ENCODE results near the gene PYGM. TPM values are rescaled to one million over a fixed set of nuclear protein-coding genes. Genes with fewer than 3 reads are reported as not detected.

Gene PYGM
- total and polyA plus RNA-seq, 9 donors: 0.24 to 12.0 (median 3.1) TPM

DNA sequence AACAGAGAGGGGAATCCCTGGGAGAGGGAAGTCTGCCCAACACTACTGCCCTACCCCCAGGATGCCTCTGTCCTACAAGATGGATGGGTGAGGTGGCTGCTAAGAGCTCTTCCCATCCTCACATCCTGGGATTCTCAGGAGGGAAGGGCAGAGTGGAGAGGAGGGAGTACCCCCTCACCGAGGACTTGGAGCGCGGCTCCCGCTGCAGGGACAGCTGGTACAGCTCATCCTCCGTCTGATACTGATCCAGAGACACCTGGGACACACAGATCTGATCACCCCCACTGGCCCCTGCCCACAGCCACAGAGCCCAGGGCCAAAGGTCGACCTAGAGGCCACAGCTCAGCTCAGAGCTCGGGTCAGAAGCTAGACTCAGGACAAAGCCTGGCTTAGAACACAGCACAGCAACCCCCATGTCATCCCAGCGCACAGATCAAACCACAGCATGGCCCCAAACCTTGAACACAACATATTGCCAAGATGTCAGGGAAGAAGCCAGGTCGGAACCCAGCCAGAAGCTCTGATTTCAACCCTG is 24.0 kb downstream of the PYGM start:
- 79 to 87% (median 82%) methylated on average over 9 of the region's 9 CpGs for WGBS, 3 donors
- no peak for TF ChIP-seq CTCF (IDR thresholded peaks at IDR 0.05)
- TF ChIP-seq POLR2A (IDR thresholded peaks at IDR 0.05): no peak
- TF ChIP-seq EP300 (IDR thresholded peaks at IDR 0.05): no peak
- Histone ChIP-seq H3K27me3 (no peaks in the 10 kb centered on the region), H3K4me3 (no peak overlapping the region), H3K36me3 (no peaks in the 10 kb centered on the region), H3K4me1 (ENCODE audit: insufficient read depth) (no peaks in the 10 kb centered on the region), H3K9me3 (no peaks in the 10 kb centered on the region), H3K27ac (no peak overlapping the region)
- DNase-seq: no peak
- intact Hi-C loops (cut with DNase I): no loop called here

- 73 to 79% (median 79%) methylated on average over 23 of the region's 23 CpGs for WGBS, 3 donors
- H3K9me3 ChIP-seq: no peaks in the 10 kb centered on the region
- DNase-seq: no peak
- no peak overlapping the region for H3K4me3 ChIP-seq
- H3K27me3 ChIP-seq: no peaks in the 10 kb centered on the region
- no peak for TF ChIP-seq CTCF (IDR thresholded peaks at IDR 0.05)
- intact Hi-C loops (cut with DNase I): no loop called here
- no peaks in the 10 kb centered on the region for H3K36me3 ChIP-seq
- H3K4me1 ChIP-seq (ENCODE audit: insufficient read depth): no peaks in the 10 kb centered on the region
- H3K27ac ChIP-seq: no peak overlapping the region
Measured at GRCh38 chr11:64734811-64735724, 24.7 kb downstream of the PYGM start.

DNA sequence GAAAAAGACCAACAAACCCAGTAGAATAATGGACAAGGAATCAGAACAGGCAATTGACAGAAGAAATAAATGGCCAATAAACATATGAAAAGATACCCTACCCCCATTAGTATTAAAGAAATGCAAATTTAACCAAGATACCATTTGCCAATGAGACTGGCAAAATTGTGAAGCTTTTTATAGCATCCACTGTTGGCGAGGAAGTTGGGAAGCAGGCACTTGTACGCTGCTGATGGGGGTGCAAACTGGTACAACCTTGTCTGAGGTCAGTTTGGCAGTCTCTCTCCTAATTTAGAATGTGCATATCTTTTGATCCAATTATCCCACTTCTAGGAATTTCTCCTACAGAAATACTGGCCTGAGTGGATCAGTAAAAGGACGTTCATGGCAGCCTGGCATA is 28.2 kb downstream of the PYGM start:
- H3K4me3 ChIP-seq: no peak overlapping the region

GRCh38 chr11:64729851-64730382 is 29.9 kb downstream of the PYGM start:
- H3K27ac ChIP-seq: no peak overlapping the region
- intact Hi-C loops (cut with DNase I): no loop called here
- peak in 1 of 5 donors; percentile 18 for DNase-seq
- H3K9me3 ChIP-seq: no peaks in the 10 kb centered on the region
- TF ChIP-seq POLR2A (IDR thresholded peaks at IDR 0.05) (no peak), EP300 (IDR thresholded peaks at IDR 0.05) (no peak), CTCF (IDR thresholded peaks at IDR 0.05) (no peak)
- no peak overlapping the region for H3K4me3 ChIP-seq
- H3K36me3 ChIP-seq: no peaks in the 10 kb centered on the region
- no peaks in the 10 kb centered on the region for H3K4me1 ChIP-seq (ENCODE audit: insufficient read depth)
- 29 to 39% (median 34%) methylated on average over 21 of the region's 21 CpGs for WGBS, 3 donors
- no peaks in the 10 kb centered on the region for H3K27me3 ChIP-seq

More for the DNA sequence above, 28.2 kb downstream of the PYGM start:
- no peak for TF ChIP-seq POLR2A (IDR thresholded peaks at IDR 0.05)
- TF ChIP-seq CTCF (IDR thresholded peaks at IDR 0.05): no peak
- TF ChIP-seq EP300 (IDR thresholded peaks at IDR 0.05): no peak
- no peak overlapping the region for H3K27ac ChIP-seq
- H3K4me1 ChIP-seq (ENCODE audit: insufficient read depth): no peaks in the 10 kb centered on the region
- no peak for DNase-seq
- WGBS, 3 donors: 91 to 96% (median 95%) methylated on average over 3 of the region's 3 CpGs
- no peaks in the 10 kb centered on the region for H3K27me3 ChIP-seq
- intact Hi-C loops (cut with DNase I): no loop called here
- H3K36me3 ChIP-seq: no peaks in the 10 kb centered on the region
- H3K9me3 ChIP-seq: no peaks in the 10 kb centered on the region
